Hepatocyte (in vitro differentiated cells): ENCODE data around the gene TYRP1.

Experiments used
- CTCF ChIP-seq: fragments of 200-600 bp; sonication (generic); IDR thresholded peaks from 2 replicates; pipeline ENCODE4 v1.5.1; 2016; ENCODE audit warnings: antibody characterized with exemption, mild to moderate bottlenecking; ENCODE audit not compliant: poor library complexity
- EZH2 ChIP-seq: fragments of 200-600 bp; sonication (generic); IDR thresholded peaks from 2 replicates; pipeline ENCODE4 v1.6.1; 2016; ENCODE audit warnings: antibody characterized with exemption, mild to moderate bottlenecking, borderline replicate concordance
- EZH2phosphoT487 ChIP-seq: fragments of 200-600 bp; sonication (generic); IDR thresholded peaks from one replicate; pipeline ENCODE4 v1.6.1; 2018; ENCODE audit warnings: antibody characterized with exemption, mild to moderate bottlenecking, low read depth, moderate library complexity; ENCODE audit not compliant: unreplicated experiment, severe bottlenecking

- TF ChIP-seq CTCF (no peak), EZH2 (no peak), EZH2phosphoT487 (no peak)
Measured at GRCh38 chr9:12703996-12704395, 10.8 kb downstream of the TYRP1 start.
